Naive thymus-derived CD4-positive, alpha-beta T cell (primary cell): ENCODE results near the gene PLCD3. TPM values are rescaled to one million over a fixed set of nuclear protein-coding genes. Genes with fewer than 3 reads are reported as not detected.

ENCODE experiments used
- ATAC-seq: fragments of 150-1000 bp; cut with Tn5 transposase; 2 replicates; pipeline ENCODE4 v1.10.0; 2021; ENCODE audit warnings: mild to moderate bottlenecking, moderate library complexity
- CTCF ChIA-PET: fragments of 350-600 bp; sonication (Branson Sonifier 250); formaldehyde crosslinking; loops from one replicate; lab custom pipeline; 2021; ENCODE audit warnings: antibody characterized with exemption; lab: Charles Lee
- POLR2A ChIA-PET: fragments of 350-600 bp; sonication (Branson Sonifier 250); formaldehyde crosslinking; loops from one replicate; lab custom pipeline; 2021; ENCODE audit warnings: antibody characterized with exemption, inconsistent platforms; lab: Charles Lee
- DNase-seq, 9 donors: peaks; one replicate each; pipeline versions ENCODE4 v3.0.0 to v3.0.0-alpha.2; 2020 to 2022; ENCODE audit warnings: mixed read lengths in 1 of 9
- H3K27ac ChIP-seq: one replicate; pipeline ENCODE4 v1.7.0; 2013; ENCODE audit warnings: mild to moderate bottlenecking, low read depth, low read length, moderate library complexity
- H3K27me3 ChIP-seq, 2 donors: one replicate each; pipeline ENCODE4 v1.7.0; 2013; ENCODE audit warnings: low read length in 2 of 2, mild to moderate bottlenecking in 2 of 2, moderate library complexity in 2 of 2; ENCODE audit not compliant: control insufficient read depth in 2 of 2, insufficient read depth in 2 of 2
- H3K36me3 ChIP-seq, 3 experiments: 1 replicate in 2 of 3; 2 replicates in 1 of 3; pipeline ENCODE4 v1.7.0; 2013; ENCODE audit warnings: low read length in 3 of 3, mild to moderate bottlenecking in 3 of 3, moderate library complexity in 1 of 3; ENCODE audit not compliant: insufficient read depth in 3 of 3, control insufficient read depth in 2 of 3
- H3K4me1 ChIP-seq, 2 donors: one replicate each; pipeline ENCODE4 v1.7.0; 2013; ENCODE audit warnings: low read length in 2 of 2, mild to moderate bottlenecking in 2 of 2, moderate library complexity in 1 of 2; ENCODE audit not compliant: control insufficient read depth in 2 of 2, insufficient read depth in 2 of 2
- H3K4me3 ChIP-seq: 2 replicates; pipeline ENCODE4 v1.7.0; 2013; ENCODE audit warnings: mild to moderate bottlenecking, low read length
- H3K9me3 ChIP-seq, 3 experiments: 1 replicate in 2 of 3; 2 replicates in 1 of 3; pipeline ENCODE4 v1.7.0; 2013; ENCODE audit warnings: low read length in 3 of 3; ENCODE audit not compliant: control insufficient read depth in 2 of 3
- H3K27ac Mint-ChIP-seq, 9 donors: one replicate each; pipeline ENCODE4 v1.8.0; 2020 to 2022; ENCODE audit warnings: mixed read lengths in 9 of 9, mild to moderate bottlenecking in 8 of 9, moderate library complexity in 5 of 9, inconsistent platforms in 2 of 9
- H3K27me3 Mint-ChIP-seq, 5 donors: one replicate each; pipeline ENCODE4 v1.8.0; 2021 to 2022; ENCODE audit warnings: mixed read lengths in 5 of 5, mild to moderate bottlenecking in 1 of 5
- H3K36me3 Mint-ChIP-seq, 5 donors: one replicate each; pipeline ENCODE4 v1.8.0; 2020 to 2022; ENCODE audit warnings: mixed read lengths in 5 of 5, mild to moderate bottlenecking in 3 of 5, inconsistent platforms in 1 of 5
- H3K4me1 Mint-ChIP-seq, 7 donors: one replicate each; pipeline ENCODE4 v1.8.0; 2020 to 2022; ENCODE audit warnings: mixed read lengths in 7 of 7, mild to moderate bottlenecking in 3 of 7, inconsistent platforms in 1 of 7
- H3K4me3 Mint-ChIP-seq, 10 donors: one replicate each; pipeline ENCODE4 v1.8.0; 2020 to 2022; ENCODE audit warnings: mild to moderate bottlenecking in 10 of 10, mixed read lengths in 10 of 10, moderate library complexity in 6 of 10, inconsistent platforms in 2 of 10
- H3K9me3 Mint-ChIP-seq, 11 donors: one replicate each; pipeline ENCODE4 v1.8.0; 2020 to 2022; ENCODE audit warnings: mixed read lengths in 11 of 11, mild to moderate bottlenecking in 4 of 11, inconsistent platforms in 1 of 11, moderate library complexity in 1 of 11
- intact Hi-C, 2 donors: fragments of 100-400 bp; cut with micrococcal nuclease; formaldehyde crosslinking; loops; one replicate each; pipeline ENCODE4 v1.15.1; 2023
- polyA plus RNA-seq, 2 donors: library from polyadenylated mRNA; unstranded; fragments of 300-500 nt; fragmentation: Illumina TruSeq; gene quantifications; one replicate each; pipeline ENCODE4 v1.2.3, GENCODE V29; 2021
- total RNA-seq, 6 experiments: library from RNA in 5 of 6; stranded (reverse) in 5 of 6; gene quantifications; 1 replicate in 5 of 6; 2 replicates in 1 of 6; pipeline ENCODE4 v1.2.3 and lab custom pipeline; 2021 to 2026

PLCD3 gene
- total and polyA plus RNA-seq, 7 experiments from 2014 or later = 0.21 to 5.1 (median 2.7) TPM; not detected in 1

GRCh38 chr17:45090711-45091110 lies 41.6 kb downstream of the PLCD3 start:
- peaks cover 0 to 6% (median 0%) of the 10 kb centered on the region in 7 donors for H3K4me1 Mint-ChIP-seq
- POLR2A ChIA-PET = interaction anchor here (0.5 kb wide), 1 partner anchor 1636 kb away, joined by 3 read pairs; no protein-coding TSS in a partner anchor
- intact Hi-C loops = no loop called here

DNA sequence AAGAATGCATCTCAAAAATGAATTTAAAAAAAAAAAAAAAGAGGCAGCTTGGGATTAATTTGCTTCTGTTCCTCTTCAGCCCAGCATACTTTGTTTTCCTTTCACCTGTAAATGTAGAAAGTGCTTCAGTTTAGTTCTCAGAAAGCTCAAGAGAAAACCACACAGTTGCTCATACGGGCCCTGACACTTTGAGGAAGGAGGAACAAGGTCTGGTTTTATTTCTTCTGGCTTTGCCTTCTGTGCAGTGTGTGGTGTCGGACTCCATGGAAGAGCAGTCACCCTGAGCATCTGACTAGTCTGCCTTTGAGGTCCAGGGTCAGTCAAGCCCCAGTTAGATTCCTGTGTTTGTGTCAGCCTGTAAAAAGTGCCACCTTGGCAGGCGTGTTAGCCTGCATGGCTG lies 43.6 kb downstream of the PLCD3 start:
- no peaks in the 10 kb centered on the region for H3K27me3 ChIP-seq
- no peak overlapping the region for H3K27ac ChIP-seq
- peaks cover 0 to 6% (median 0%) of the 10 kb centered on the region in 7 donors for H3K4me1 Mint-ChIP-seq
- H3K27ac Mint-ChIP-seq = peak overlapping the region in 2 of 9 donors; percentile 2 to 48
- no peaks in the 10 kb centered on the region for H3K27me3 Mint-ChIP-seq
- intact Hi-C loops = no loop called here
- H3K9me3 ChIP-seq = no peaks in the 10 kb centered on the region
- POLR2A ChIA-PET = no interaction called here
- H3K36me3 Mint-ChIP-seq = peaks cover 5 to 42% (median 17%) of the 10 kb centered on the region in 5 donors
- H3K4me3 ChIP-seq = no peak overlapping the region
- H3K4me3 Mint-ChIP-seq = no peak overlapping the region
- DNase-seq (no peak), ATAC-seq (no peak)
- no peaks in the 10 kb centered on the region for H3K9me3 Mint-ChIP-seq
- H3K4me1 ChIP-seq = no peaks in the 10 kb centered on the region
- CTCF ChIA-PET = interaction anchor here (1.0 kb wide), 1 partner anchor 27 kb away, joined by 3 read pairs; the partner anchor contains the start of gene NMT1
- H3K36me3 ChIP-seq = peaks cover 18 to 79% (median 27%) of the 10 kb centered on the region in 3 experiments

More at GRCh38 chr17:45090711-45091110, 41.6 kb downstream of the PLCD3 start:
- CTCF ChIA-PET = no interaction called here
- Histone ChIP-seq H3K36me3 (peaks cover 17 to 82% (median 30%) of the 10 kb centered on the region in 3 experiments), H3K9me3 (no peaks in the 10 kb centered on the region), H3K27me3 (no peaks in the 10 kb centered on the region), H3K4me1 (no peaks in the 10 kb centered on the region), H3K27ac (no peak overlapping the region), H3K4me3 (no peak overlapping the region)
- Mint-ChIP-seq H3K27ac (peak overlapping the region in 1 of 9 donors; percentile 53), H3K27me3 (no peaks in the 10 kb centered on the region), H3K9me3 (no peaks in the 10 kb centered on the region), H3K36me3 (peaks cover 5 to 48% (median 16%) of the 10 kb centered on the region in 5 donors), H3K4me3 (no peak overlapping the region)
- ATAC-seq (no peak), DNase-seq (no peak)

- intact Hi-C loops = no loop called here
- H3K36me3 Mint-ChIP-seq = peaks cover 5 to 40% (median 17%) of the 10 kb centered on the region in 5 donors
- H3K27ac Mint-ChIP-seq = peak overlapping the region in 2 of 9 donors; percentile 36 to 40
- Histone ChIP-seq H3K9me3 (no peaks in the 10 kb centered on the region), H3K36me3 (peaks cover 19 to 77% (median 21%) of the 10 kb centered on the region in 3 experiments), H3K4me1 (no peaks in the 10 kb centered on the region), H3K27me3 (no peaks in the 10 kb centered on the region), H3K4me3 (no peak overlapping the region), H3K27ac (no peak overlapping the region)
- H3K4me3 Mint-ChIP-seq = no peak overlapping the region
- no peaks in the 10 kb centered on the region for H3K27me3 Mint-ChIP-seq
- CTCF ChIA-PET = interaction anchor here (1.0 kb wide), 1 partner anchor 27 kb away, joined by 3 read pairs; the partner anchor contains the start of gene NMT1
- no peak for DNase-seq
- no peak for ATAC-seq
- peaks cover 0 to 6% (median 0%) of the 10 kb centered on the region in 7 donors for H3K4me1 Mint-ChIP-seq
- no peaks in the 10 kb centered on the region for H3K9me3 Mint-ChIP-seq
- POLR2A ChIA-PET = no interaction called here
Observed at GRCh38 chr17:45087978-45088377, 44.3 kb downstream of the PLCD3 start.

DNA sequence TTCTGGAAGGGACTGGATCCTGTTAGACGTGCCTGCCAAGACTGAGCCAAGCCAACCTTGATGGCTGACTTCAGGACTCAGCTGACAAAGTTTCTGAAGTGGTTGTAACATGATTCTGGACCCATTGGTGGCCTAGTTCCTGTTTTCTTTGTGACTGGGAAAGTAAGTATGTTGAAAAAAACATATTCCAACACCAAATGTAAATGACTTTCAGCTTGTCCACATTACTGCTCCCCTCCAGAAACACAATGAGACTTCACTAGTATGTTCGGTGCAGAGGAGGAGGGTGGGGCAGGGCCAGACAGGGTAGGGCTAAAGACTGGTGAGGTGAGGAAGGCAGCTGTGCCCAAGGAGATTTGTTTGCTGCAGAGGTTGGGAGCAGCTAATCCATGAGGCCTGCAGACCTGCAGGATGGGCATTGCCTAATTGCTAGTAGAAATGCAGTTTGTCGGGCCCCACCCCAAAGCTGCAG lies 44.8 kb downstream of the PLCD3 start:
- Histone ChIP-seq H3K4me3 (no peak overlapping the region), H3K27ac (no peak overlapping the region), H3K4me1 (no peaks in the 10 kb centered on the region), H3K36me3 (peaks cover 18 to 75% (median 22%) of the 10 kb centered on the region in 3 experiments), H3K27me3 (no peaks in the 10 kb centered on the region), H3K9me3 (no peaks in the 10 kb centered on the region)
- no peak for DNase-seq
- ChIA-PET CTCF (interaction anchor here (0.6 to 0.9 kb wide), 2 partner anchors 11 to 111 kb away, joined by 3 to 4 read pairs; no protein-coding TSS in a partner anchor), POLR2A (interaction anchor here (1.3 kb wide), 1 partner anchor 25 kb away, joined by 5 read pairs; no protein-coding TSS in a partner anchor)
- peaks cover 0 to 6% (median 0%) of the 10 kb centered on the region in 7 donors for H3K4me1 Mint-ChIP-seq
- H3K27ac Mint-ChIP-seq = peak overlapping the region in 2 of 9 donors; percentile 40 to 55
- intact Hi-C loops = no loop called here
- H3K9me3 Mint-ChIP-seq = no peaks in the 10 kb centered on the region
- no peaks in the 10 kb centered on the region for H3K27me3 Mint-ChIP-seq
- no peak for ATAC-seq
- no peak overlapping the region for H3K4me3 Mint-ChIP-seq
- H3K36me3 Mint-ChIP-seq = peaks cover 5 to 37% (median 13%) of the 10 kb centered on the region in 5 donors

GRCh38 chr17:45086865-45087503 lies 45.3 kb downstream of the PLCD3 start:
- H3K9me3 Mint-ChIP-seq = no peaks in the 10 kb centered on the region
- DNase-seq (no peak), ATAC-seq (no peak)
- ChIA-PET CTCF (interaction anchor here (0.6 to 0.9 kb wide), 2 partner anchors 10 to 111 kb away, joined by 3 to 4 read pairs; no protein-coding TSS in a partner anchor), POLR2A (interaction anchor here (1.3 kb wide), 1 partner anchor 25 kb away, joined by 5 read pairs; no protein-coding TSS in a partner anchor)
- intact Hi-C loops = no loop called here
- no peak overlapping the region for H3K27ac ChIP-seq
- no peaks in the 10 kb centered on the region for H3K27me3 Mint-ChIP-seq
- peaks cover 5 to 33% (median 9%) of the 10 kb centered on the region in 5 donors for H3K36me3 Mint-ChIP-seq
- no peak overlapping the region for H3K4me3 Mint-ChIP-seq
- H3K36me3 ChIP-seq = peaks cover 16 to 75% (median 26%) of the 10 kb centered on the region in 3 experiments
- no peaks in the 10 kb centered on the region for H3K9me3 ChIP-seq
- H3K27me3 ChIP-seq = no peaks in the 10 kb centered on the region
- peak overlapping the region in 2 of 9 donors; percentile 30 to 40 for H3K27ac Mint-ChIP-seq
- no peaks in the 10 kb centered on the region for H3K4me1 ChIP-seq
- no peak overlapping the region for H3K4me3 ChIP-seq
- peaks cover 0 to 6% (median 0%) of the 10 kb centered on the region in 7 donors for H3K4me1 Mint-ChIP-seq

GRCh38 chr17:45086391-45086790 lies 45.9 kb downstream of the PLCD3 start:
- no peak for DNase-seq
- Mint-ChIP-seq H3K27me3 (no peaks in the 10 kb centered on the region), H3K4me3 (no peak overlapping the region), H3K4me1 (peaks cover 0 to 6% (median 0%) of the 10 kb centered on the region in 7 donors), H3K27ac (no peak overlapping the region), H3K9me3 (no peaks in the 10 kb centered on the region), H3K36me3 (peaks cover 5 to 36% (median 13%) of the 10 kb centered on the region in 5 donors)
- H3K27me3 ChIP-seq = no peaks in the 10 kb centered on the region
- H3K4me3 ChIP-seq = no peak overlapping the region
- H3K36me3 ChIP-seq = peaks cover 11 to 75% (median 29%) of the 10 kb centered on the region in 3 experiments
- intact Hi-C loops = no loop called here
- CTCF ChIA-PET = interaction anchor here (0.9 kb wide), 1 partner anchor 112 kb away, joined by 3 read pairs; no protein-coding TSS in a partner anchor
- POLR2A ChIA-PET = interaction anchor here (1.3 kb wide), 1 partner anchor 24 kb away, joined by 5 read pairs; no protein-coding TSS in a partner anchor
- H3K4me1 ChIP-seq = no peaks in the 10 kb centered on the region
- ATAC-seq = no peak
- no peak overlapping the region for H3K27ac ChIP-seq
- H3K9me3 ChIP-seq = no peaks in the 10 kb centered on the region
